Measurements from ENCODE around the gene DMC1.

GRCh38 chr22:38564669-38565068 is 5.3 kb downstream of the DMC1 start:
- TF ChIP-seq CTCF (IDR thresholded peaks at IDR 0.05): no peak
- no peak for TF ChIP-seq POLR2A (IDR thresholded peaks at IDR 0.05)

Data from lower leg skin (tissue), 3 donors.